Measurements from ENCODE around the gene CDK5RAP3.

Gene CDK5RAP3

GRCh38 chr17:47949946-47950345, 21.0 kb upstream of the CDK5RAP3 start:
- DNase-seq = no peak

DNA sequence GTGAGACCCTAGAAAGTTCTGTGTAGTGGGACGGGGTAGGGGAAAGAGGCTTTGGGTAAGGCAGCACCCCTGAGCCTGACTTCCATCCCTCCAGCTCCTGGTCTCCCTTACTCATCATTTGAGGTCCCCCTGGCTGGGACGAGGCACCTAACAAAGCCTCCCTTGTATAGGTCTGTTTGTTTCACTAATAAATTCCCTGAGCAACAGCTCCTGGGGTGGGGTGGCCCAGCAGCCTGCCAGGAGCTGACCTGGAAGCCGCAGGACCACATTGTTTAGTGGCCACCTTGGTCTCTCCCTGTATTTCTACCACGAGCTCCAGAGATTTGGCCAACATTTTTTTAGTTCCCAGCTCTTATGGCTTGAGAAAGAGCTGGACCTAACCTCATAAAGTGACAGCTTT, 20.5 kb upstream of the CDK5RAP3 start:
- no peak for DNase-seq

DNA sequence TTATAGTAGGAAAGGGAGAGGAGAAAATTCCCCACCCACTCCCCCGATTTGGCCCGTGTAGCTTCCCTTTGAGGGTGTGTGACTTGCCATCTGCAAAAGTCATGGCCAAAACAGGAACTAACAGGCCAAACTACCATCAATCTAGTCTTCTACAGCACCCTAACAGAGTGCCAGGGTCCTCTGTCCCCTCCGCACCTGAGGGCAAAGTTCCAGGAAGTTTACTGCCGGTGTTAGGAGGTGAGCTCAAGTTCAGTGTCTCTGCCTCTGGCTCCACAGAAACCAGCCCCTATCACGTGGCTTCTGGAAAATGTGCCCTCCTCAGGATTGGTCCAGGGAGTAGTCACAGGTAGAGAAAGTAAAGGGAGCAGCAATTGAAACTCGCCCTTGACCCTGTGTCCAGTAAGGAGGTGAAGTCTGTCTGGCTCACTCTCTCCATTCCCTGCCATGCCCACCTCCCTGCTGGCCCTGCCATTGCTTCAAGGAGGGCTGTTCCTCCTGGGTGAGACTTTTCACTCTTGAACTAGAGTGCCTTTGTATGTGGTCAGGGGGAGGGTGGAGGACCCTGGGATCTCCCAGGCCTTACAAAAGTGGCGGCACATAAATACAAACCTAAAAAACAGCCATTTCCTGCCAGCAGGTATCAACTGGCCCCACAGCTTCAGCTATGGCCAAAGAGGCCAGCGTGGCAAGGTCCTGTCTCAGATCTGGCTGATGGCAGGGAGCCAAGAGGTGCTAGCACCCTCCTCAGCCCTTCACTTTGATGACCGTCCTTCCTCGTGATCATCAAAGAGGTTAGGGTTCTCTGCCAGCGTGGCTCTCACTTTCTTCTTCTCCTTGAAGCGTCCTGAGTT, 18.5 kb upstream of the CDK5RAP3 start:
- no peak for DNase-seq

DNA sequence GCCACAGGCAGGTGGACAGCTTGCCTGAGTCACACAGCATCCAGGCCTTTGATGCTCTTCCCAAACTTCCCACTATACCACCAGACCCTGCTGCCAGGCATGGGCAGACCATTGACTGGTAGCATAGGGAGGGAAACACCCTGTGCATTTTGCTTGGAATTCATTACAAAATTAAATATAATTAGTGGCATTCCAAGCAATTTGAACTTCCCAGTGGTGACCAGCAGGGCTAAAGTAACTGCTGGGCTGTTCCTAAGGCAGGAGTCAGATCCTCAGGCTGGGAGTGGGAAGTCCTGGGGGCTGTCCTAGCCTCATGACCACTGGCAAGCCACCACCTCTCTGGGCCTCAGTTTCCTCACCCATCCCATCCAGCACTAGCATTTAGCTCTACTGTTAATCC, 17.0 kb upstream of the CDK5RAP3 start:
- no peak for DNase-seq

- DNase-seq = no peak
Measured at GRCh38 chr17:47955497-47956461, 15.1 kb upstream of the CDK5RAP3 start.

DNA sequence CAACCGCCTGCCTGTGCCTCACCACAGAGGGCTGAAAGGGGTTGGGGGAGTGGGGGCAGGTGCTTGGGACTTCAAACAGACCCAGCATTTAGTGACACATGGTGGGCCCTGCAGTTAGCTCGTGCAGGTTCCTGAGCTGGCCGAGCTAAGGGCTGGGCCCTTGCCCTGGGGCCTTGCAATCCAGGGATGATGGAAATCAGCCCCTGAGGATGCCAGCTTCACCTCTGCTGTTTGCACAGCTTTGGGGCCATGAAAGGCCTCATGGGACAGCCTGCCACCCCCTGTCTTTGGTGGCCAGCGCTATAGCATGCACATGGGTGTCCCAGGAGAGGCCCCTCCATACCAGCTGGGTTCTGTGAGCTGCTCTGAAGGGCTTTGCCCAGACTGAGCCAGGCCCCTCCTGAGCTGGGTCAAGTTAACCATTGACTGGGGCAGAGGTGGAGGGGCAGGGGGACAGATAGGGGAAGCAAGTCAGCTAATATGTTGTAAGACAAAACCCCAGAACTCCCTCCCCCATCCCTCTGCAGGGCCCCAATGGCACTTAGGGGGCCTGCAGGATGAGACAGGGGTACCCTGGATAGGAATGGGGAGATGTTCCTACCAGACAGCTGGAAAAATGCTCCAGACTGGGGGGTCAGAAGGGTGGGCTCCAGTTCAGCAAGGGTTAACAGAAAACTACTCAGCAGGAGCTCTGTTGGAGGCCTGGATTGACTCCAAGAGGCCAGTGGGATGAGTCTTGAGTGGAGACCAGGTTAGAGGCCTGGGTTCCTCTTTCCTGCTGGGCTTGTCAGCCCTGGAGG, 13.9 kb upstream of the CDK5RAP3 start:
- no peak for DNase-seq

DNA sequence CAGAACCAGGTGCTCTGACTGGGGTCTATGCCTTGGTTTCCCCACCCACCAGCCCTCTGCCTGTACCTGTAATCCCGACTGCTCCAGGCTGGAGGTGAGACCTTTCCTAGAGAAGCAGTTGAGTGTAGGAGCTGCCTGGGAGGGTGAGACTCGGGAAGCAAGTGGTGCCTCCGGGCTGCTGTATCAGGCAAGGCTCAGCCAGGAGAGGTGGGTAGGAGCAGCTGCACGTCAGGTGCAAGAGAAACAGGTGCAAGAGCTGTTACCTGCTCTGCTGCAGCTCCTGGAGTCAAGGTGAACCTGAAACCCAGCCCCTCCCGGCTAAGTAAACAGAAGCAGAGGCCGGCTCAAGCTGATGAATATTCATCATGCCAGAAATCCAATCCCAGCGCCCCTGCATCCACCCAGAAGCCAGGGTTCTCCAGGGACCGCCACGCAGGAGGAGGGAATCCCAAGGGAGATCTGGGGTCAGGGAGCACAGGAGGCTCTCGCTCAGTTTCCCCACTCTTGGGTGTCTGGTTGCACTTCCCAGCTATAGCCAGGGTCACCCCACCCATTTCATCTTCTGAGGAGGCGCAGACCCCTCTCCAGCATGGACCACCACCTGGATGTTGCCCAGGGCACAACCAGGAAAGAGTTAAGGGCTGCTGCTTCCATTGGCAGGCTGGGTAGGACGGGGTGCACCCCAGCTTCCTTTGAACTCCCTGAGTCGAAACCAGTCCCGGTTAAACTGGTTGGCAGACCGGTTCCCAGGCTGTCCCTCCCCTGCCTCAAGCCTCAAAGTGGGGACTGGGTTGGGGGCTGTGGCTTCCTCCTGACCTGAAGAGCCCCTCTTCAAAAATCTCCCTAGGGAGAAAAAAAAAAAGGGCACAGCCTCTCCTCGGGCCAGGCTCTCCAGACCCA, 13.1 kb upstream of the CDK5RAP3 start, which contains the start of gene PRR15L:
Gene PRR15L (minus strand): TSS at position 293 of the 900 bp plus-strand sequence. CDS start 4,649 bp downstream, outside the sequence.
- DNase-seq = no peak

DNA sequence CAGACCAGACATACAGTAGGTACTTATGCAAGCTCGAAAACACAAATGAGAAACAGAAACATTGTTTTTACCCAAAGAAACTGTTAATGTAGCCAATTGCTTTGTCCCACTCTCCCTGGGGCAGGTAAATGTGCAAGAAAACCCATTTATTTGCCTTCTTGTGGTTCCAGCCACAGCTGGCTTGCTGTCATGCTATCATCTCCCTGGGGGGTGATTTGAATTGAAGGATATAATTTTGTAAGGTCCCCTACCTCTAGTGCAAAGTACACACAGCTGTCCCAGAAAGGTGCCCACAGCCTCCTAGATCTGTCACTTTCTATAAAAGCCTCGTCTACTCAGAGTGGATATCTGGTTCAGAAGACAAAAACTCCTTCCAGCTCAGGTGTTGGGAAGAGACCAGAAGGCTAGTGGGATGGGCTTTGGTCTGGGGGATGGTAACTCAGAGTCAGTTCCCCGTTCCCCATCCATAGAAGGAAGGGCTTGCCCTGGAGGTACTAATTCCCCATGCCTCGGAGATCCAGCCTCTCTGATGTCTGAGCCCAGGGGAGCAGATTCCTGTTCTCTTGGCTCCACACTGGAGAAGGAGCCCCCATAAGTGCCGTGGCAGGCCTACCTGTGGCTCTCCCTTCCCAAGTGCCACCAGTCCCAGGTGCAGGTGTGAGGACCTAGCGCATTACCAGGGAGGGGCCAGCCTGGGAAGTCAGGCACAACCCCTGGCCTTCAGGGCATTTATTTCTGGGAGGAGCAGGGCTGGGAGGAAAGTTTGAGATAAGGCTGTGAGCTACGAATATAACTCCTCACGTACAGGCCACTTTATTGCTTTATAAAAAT, 10.9 kb upstream of the CDK5RAP3 start:
- no peak for DNase-seq

DNA sequence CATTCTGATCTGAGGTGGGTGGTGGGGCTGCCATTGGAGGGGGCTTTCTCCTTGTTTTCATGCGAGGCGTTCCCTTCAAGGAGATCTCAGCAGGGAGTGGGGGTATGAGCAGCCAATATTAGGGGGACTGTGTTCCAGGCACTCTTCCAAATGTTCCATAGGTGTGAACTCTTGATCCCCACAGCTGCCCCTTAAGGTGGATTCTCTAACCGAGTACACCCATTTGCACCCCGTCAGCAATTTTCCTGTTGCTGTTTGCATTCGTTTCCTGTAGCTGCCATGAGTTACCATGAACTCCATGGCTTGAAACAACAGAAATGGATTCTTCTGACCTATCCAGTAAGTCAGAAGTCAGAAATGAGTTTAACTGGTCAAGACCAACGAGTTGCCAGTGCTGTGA, 9.5 kb upstream of the CDK5RAP3 start:
- DNase-seq = no peak

- DNase-seq = no peak
Measured at GRCh38 chr17:47962901-47963300, 8.0 kb upstream of the CDK5RAP3 start.

- no peak for DNase-seq
Measured at GRCh38 chr17:47964856-47965255, 6.1 kb upstream of the CDK5RAP3 start.

DNA sequence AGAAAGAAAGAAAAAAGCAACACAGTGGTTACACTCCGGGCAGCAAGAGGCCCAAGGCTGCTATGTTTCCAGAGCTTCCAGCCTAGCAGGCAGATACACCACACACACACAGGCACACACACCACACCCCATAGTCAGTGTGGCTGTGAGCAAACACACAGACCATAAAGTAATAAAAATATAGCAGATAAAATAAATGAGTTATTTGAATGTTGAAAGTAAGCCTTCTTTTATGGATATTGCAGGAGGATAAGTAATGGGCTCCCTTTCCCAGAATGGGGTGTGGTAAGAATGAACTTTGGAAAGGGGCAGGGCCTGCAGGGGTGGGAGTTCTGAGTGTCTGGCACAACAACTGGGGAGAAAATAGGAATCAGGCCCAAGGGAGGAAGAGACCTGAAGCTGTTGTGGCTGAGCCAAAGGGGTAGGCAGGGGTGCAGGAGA, 4.8 kb upstream of the CDK5RAP3 start:
- no peak for DNase-seq

DNA sequence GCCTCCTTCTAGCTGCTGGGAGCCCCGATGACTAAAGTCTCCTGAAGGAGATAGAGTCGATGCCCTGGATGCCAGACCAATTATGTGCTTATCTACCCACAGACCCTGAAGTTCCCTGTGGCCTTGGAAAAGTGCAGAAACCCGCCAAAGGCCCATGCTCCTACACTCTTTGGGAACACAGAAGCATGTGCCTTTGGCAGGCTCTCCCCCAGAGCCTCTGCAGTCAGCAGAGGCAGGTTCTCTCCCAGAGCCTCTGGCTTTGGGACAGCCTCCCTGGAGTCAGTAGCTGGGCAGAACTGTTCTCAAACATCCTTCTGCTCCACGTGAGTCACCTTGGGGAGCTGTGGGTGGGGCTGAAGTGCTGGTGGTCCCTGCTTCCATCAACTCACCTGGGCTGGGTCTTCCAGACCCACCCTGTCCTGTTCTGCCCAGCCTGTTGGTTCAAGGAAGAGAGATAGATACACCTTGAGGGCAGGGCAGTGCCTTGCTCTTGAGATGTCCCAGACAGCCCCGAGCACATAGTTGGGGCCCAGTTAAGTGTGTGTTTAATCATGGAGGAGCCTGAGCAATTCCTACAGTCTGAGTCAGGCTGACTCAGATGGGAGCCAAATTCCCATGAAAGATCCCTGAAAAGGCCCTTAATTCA, 3.2 kb upstream of the CDK5RAP3 start:
- DNase-seq = no peak

- DNase-seq = no peak
Measured at GRCh38 chr17:47968836-47969235, 2.1 kb upstream of the CDK5RAP3 start.

DNA sequence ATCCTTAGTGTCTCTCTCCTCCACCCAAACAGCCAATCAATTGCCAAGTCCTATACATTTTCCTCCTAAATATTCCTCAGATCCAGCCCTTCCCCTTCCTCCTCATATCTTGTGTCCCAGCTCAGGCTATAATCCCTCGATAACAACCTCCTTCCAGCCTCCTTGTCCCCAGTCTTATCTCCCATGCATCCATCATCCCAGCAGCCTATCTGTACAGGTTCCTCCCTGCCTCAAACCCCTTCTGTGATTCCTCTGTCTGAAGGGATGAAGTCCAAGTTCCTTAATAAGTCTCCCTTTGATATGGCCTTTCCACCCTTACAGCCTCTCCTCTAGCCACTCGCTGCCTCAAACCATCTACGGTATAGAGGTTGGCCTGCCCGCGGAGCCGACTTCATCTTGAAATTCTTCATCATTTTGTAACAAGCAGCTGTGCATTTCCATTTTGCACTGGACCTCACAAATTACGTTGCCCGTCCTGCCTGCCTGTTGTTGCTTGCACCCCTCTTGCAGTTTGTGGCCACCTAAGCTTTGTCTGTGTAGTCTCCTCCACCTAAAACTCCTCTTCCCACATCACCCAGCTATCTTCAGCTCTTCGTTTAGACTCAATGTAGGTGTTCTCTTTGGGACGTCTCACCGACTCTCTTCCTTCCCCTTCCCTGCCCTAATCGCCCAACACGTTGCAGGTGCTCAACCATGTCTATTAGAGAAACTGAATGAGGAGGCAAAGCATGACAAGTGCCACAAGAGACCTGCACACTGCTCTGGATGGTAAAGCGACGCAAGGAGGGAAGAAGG, 786 bp upstream of the CDK5RAP3 start:
- no peak for DNase-seq

GRCh38 chr17:47973541-47973940, 2.6 kb downstream of the CDK5RAP3 start:
- no peak for DNase-seq

- no peak for DNase-seq
Measured at GRCh38 chr17:47975189-47975822, 4.4 kb downstream of the CDK5RAP3 start.

GRCh38 chr17:47975823-47976205, 4.9 kb downstream of the CDK5RAP3 start:
- no peak for DNase-seq

DNA sequence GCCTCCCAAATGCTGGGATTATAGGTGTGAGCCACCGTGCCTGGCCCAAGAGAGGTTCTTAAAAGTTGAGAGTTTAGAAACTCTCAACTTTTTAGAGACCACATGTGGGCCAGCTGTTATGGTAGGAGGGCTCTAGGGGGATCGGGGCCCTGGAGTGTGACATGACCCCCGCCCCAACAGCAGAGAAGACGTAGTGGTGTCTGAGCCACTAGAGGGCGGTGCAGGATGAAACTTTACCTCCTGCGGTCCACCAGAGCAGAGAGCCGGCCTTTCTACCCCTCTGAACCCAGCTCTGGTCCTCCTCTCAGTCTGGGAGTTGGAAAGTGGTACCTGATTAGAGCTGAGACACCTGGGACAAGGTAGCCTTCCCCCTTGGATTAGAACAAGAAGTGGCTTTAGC, 7.4 kb downstream of the CDK5RAP3 start:
- DNase-seq = peak; percentile 62
